IMR-90 (cell line): ENCODE results near the gene OSGIN1. TPM values are rescaled to one million over a fixed set of nuclear protein-coding genes. Genes with fewer than 3 reads are reported as not detected.

ENCODE experiments used
- ATAC-seq: fragments of 200-7000 bp; cut with Tn5 transposase; 2 replicates; pipeline ENCODE4 v1.9.1; 2020; ENCODE audit warnings: low read depth, mild to moderate bottlenecking, moderate library complexity
- BruUV-seq: library from RNA; stranded (reverse); fragments of 400-500 nt; replicated peaks from 2 replicates; lab custom pipeline; 2021; lab: Mats Ljungman, UMichigan
- CTCF ChIA-PET: fragments of 300-600 bp; formaldehyde crosslinking; extraction: SDS; loops from one replicate; lab custom pipeline; 2021; ENCODE audit warnings: antibody characterized with exemption; lab: Yijun Ruan, JAX
- POLR2A ChIA-PET: fragments of 300-600 bp; sonication (Branson Sonifier 250); formaldehyde crosslinking; loops from one replicate; lab custom pipeline; 2022; ENCODE audit warnings: antibody characterized with exemption; ENCODE audit not compliant: unreplicated experiment; lab: Charles Lee
- DNase-seq: peaks from one replicate; pipeline ENCODE4 v3.0.0; 2013
- H2AFZ ChIP-seq: replicated peaks from 2 replicates; pipeline ENCODE3; 2013; ENCODE audit warnings: low read length, mild to moderate bottlenecking; ENCODE audit not compliant: poor library complexity
- H2AK5ac ChIP-seq: 2 replicates; pipeline ENCODE4 v1.6.1; 2013; ENCODE audit warnings: low read depth, low read length, inconsistent platforms
- H2AK9ac ChIP-seq: replicated peaks from 2 replicates; pipeline ENCODE3; 2013; ENCODE audit warnings: mild to moderate bottlenecking, low read depth, low read length, moderate library complexity; ENCODE audit not compliant: poor library complexity
- H2BK120ac ChIP-seq: 2 replicates; pipeline ENCODE4 v1.6.1; 2013; ENCODE audit warnings: low read depth, low read length, inconsistent platforms
- H2BK15ac ChIP-seq: 3 replicates; pipeline ENCODE4 v1.6.1; 2013; ENCODE audit warnings: low read depth, low read length, inconsistent platforms
- H2BK20ac ChIP-seq: 2 replicates; pipeline ENCODE4 v1.6.1; 2013; ENCODE audit warnings: low read depth, mild to moderate bottlenecking, inconsistent platforms, low read length, moderate library complexity
- H2BK5ac ChIP-seq: 2 replicates; pipeline ENCODE4 v1.6.1; 2013; ENCODE audit warnings: mild to moderate bottlenecking, low read depth, low read length, inconsistent platforms; ENCODE audit not compliant: poor library complexity, severe bottlenecking
- H3K14ac ChIP-seq: replicated peaks from 2 replicates; pipeline ENCODE4 v1.6.1; 2013; ENCODE audit warnings: low read depth, low read length, inconsistent platforms
- H3K18ac ChIP-seq: 2 replicates; pipeline ENCODE4 v1.6.1; 2013; ENCODE audit warnings: low read depth, low read length, control low read depth
- H3K23ac ChIP-seq: 2 replicates; pipeline ENCODE4 v1.6.1; 2013; ENCODE audit warnings: low read depth, low read length, inconsistent platforms
- H3K27ac ChIP-seq: 2 replicates; pipeline ENCODE4 v1.5.1; 2013; ENCODE audit warnings: mild to moderate bottlenecking, control low read depth, low read length; ENCODE audit not compliant: insufficient read depth
- H3K27me3 ChIP-seq: 2 replicates; pipeline ENCODE4 v1.6.1; 2013; ENCODE audit warnings: low read length; ENCODE audit not compliant: control insufficient read depth, insufficient read depth
- H3K36me3 ChIP-seq: 2 replicates; pipeline ENCODE4 v1.6.1; 2013; ENCODE audit warnings: low read length, mixed read lengths; ENCODE audit not compliant: control insufficient read depth, insufficient read depth
- H3K4ac ChIP-seq: 2 replicates; pipeline ENCODE4 v1.6.1; 2013; ENCODE audit warnings: low read depth, low read length, inconsistent platforms
- H3K4me1 ChIP-seq: 2 replicates; pipeline ENCODE4 v1.6.1; 2013; ENCODE audit warnings: low read length, mixed read lengths; ENCODE audit not compliant: control insufficient read depth, insufficient read depth
- H3K4me2 ChIP-seq: 2 replicates; pipeline ENCODE4 v1.6.1; 2013; ENCODE audit warnings: low read depth, mild to moderate bottlenecking, control low read depth, low read length, moderate library complexity
- H3K4me3 ChIP-seq: 2 replicates; pipeline ENCODE4 v1.5.1; 2013; ENCODE audit warnings: low read depth, mild to moderate bottlenecking, control low read depth, low read length, moderate library complexity; ENCODE audit not compliant: insufficient read depth
- H3K56ac ChIP-seq: 2 replicates; pipeline ENCODE4 v1.6.1; 2013; ENCODE audit warnings: low read length, inconsistent platforms; ENCODE audit not compliant: insufficient read depth; ENCODE audit errors: extremely low read depth
- H3K79me1 ChIP-seq, 2 experiments: 2 replicates each; pipeline ENCODE4 v1.6.1; 2013; ENCODE audit warnings: low read length in 2 of 2, inconsistent platforms in 1 of 2, low read depth in 1 of 2
- H3K9ac ChIP-seq: 2 replicates; pipeline ENCODE4 v1.6.1; 2013; ENCODE audit warnings: low read depth, low read length, control low read depth
- H3K9me1 ChIP-seq: 2 replicates; pipeline ENCODE4 v1.6.1; 2013; ENCODE audit warnings: low read length, inconsistent platforms; ENCODE audit not compliant: insufficient read depth
- H3K9me3 ChIP-seq: 2 replicates; pipeline ENCODE4 v1.6.1; 2013; ENCODE audit warnings: low read length; ENCODE audit not compliant: control insufficient read depth, insufficient read depth
- H4K20me1 ChIP-seq: 2 replicates; pipeline ENCODE4 v1.6.1; 2013; ENCODE audit warnings: low read length, inconsistent platforms; ENCODE audit not compliant: insufficient read depth
- H4K5ac ChIP-seq: 2 replicates; pipeline ENCODE4 v1.6.1; 2013; ENCODE audit warnings: mild to moderate bottlenecking, low read depth, low read length, control low read depth
- H4K8ac ChIP-seq, 2 experiments: 2 replicates each; pipeline ENCODE4 v1.6.1; 2013; ENCODE audit warnings: low read depth in 2 of 2, low read length in 2 of 2, control low read depth in 1 of 2, inconsistent platforms in 1 of 2
- H4K91ac ChIP-seq: 2 replicates; pipeline ENCODE4 v1.6.1; 2013; ENCODE audit warnings: low read depth, low read length, inconsistent platforms; ENCODE audit not compliant: insufficient read depth
- BHLHE40 ChIP-seq: fragments of 150-350 bp; IDR thresholded peaks from 2 replicates; pipeline ENCODE4 v1.6.1; 2016; ENCODE audit warnings: mild to moderate bottlenecking, low read depth, low read length
- CHD1 ChIP-seq: IDR thresholded peaks from 2 replicates; pipeline ENCODE4 v1.6.1; 2012; ENCODE audit warnings: low read depth, low read length, improper control_type of control experiment
- CTCF ChIP-seq: conservative IDR thresholded peaks from 2 replicates; pipeline ENCODE4 v1.5.1; 2012; ENCODE audit warnings: mild to moderate bottlenecking, low read depth, low read length, improper control_type of control experiment
- MAFK ChIP-seq: IDR thresholded peaks from 2 replicates; pipeline ENCODE4 v1.6.1; 2012; ENCODE audit warnings: low read depth, low read length, improper control_type of control experiment
- MAZ ChIP-seq: IDR thresholded peaks from 2 replicates; pipeline ENCODE4 v1.6.1; 2012; ENCODE audit warnings: low read depth, mild to moderate bottlenecking, low read length, improper control_type of control experiment, moderate library complexity, borderline replicate concordance
- MXI1 ChIP-seq: IDR thresholded peaks from 2 replicates; pipeline ENCODE4 v1.6.1; 2012; ENCODE audit warnings: low read depth, mild to moderate bottlenecking, low read length, moderate library complexity, borderline replicate concordance
- RCOR1 ChIP-seq: IDR thresholded peaks from 2 replicates; pipeline ENCODE4 v1.6.1; 2012; ENCODE audit warnings: mild to moderate bottlenecking, low read length, improper control_type of control experiment; ENCODE audit not compliant: insufficient replicate concordance
- RFX5 ChIP-seq: IDR thresholded peaks from 2 replicates; pipeline ENCODE4 v1.8.0; 2012; ENCODE audit warnings: low read depth, mild to moderate bottlenecking, low read length, moderate library complexity
- USF2 ChIP-seq: fragments of 150-350 bp; IDR thresholded peaks from 2 replicates; pipeline ENCODE4 v1.6.1; 2017; ENCODE audit warnings: mild to moderate bottlenecking, antibody characterized with exemption, low read length, low read depth
- WGBS, 2 experiments: methylation state at CpG; one replicate each; pipeline versions ENCODE4 v1.1.5 to v1.1.7; 2013; ENCODE audit warnings: missing lambda C conversion rate in 2 of 2; ENCODE audit not compliant: insufficient read length in 1 of 2; ENCODE audit errors: extremely low coverage in 2 of 2; 5-methylcytosine and 5-hydroxymethylcytosine counted together
- dilution Hi-C: fragments of 300-500 bp; cut with HindIII; formaldehyde crosslinking; loops from one replicate; pipeline ENCODE4 v1.14.3; 2018; ENCODE audit warnings: low sequenced_read_pairs; ENCODE audit not compliant: unreplicated experiment
- in situ Hi-C: fragments of 300-500 bp; cut with MboI; formaldehyde crosslinking; loops from 3 replicates; pipeline ENCODE4 v1.14.3; 2019; ENCODE audit warnings: low sequenced_read_pairs, inconsistent platforms, mixed read lengths
- intact Hi-C: fragments of 100-400 bp; cut with micrococcal nuclease; formaldehyde crosslinking; loops from 2 replicates; pipeline ENCODE4 v1.10.0; 2022
- polyA plus RNA-seq, 3 experiments: library from polyadenylated mRNA; depleted of rRNA; stranded (reverse); fragments of >200 nt; gene quantifications; 2 replicates each; pipeline ENCODE4 v1.2.3, GENCODE V29; 2012; ENCODE audit warnings: low replicate concordance in 1 of 3
- total RNA-seq: library from RNA; depleted of rRNA; stranded (reverse); fragments of >200 nt; gene quantifications from 2 replicates; pipeline ENCODE4 v1.2.3, GENCODE V29; 2012

Gene OSGIN1
- total and polyA plus RNA-seq, 2 of the 4 experiments (the other 2 are of a cell fraction): 0.90 to 6.4 TPM

- POLR2A ChIA-PET: no interaction called here
- Histone ChIP-seq H2AK9ac (no peak overlapping the region), H2BK120ac (no peak overlapping the region), H3K36me3 (no peaks in the 10 kb centered on the region; the same call in 1 of the 2 replicates), H4K8ac (no peak overlapping the region), H3K4ac (no peak overlapping the region), H3K9me3 (no peaks in the 10 kb centered on the region), H2BK20ac (no peak overlapping the region), H3K56ac (no peak overlapping the region), H3K4me2 (no peak overlapping the region), H3K27me3 (no peaks in the 10 kb centered on the region), H2AK5ac (peak overlapping the region; percentile 68; the same call in 1 of the 2 replicates), H4K20me1 (peaks cover 14% of the 10 kb centered on the region; the same call in 1 of the 2 replicates), H3K4me1 (peaks cover 14% of the 10 kb centered on the region), H3K18ac (no peak overlapping the region), H4K5ac (no peak overlapping the region), H3K9me1 (peaks cover 8% of the 10 kb centered on the region), H4K91ac (no peak overlapping the region), H2AFZ (no peak overlapping the region), H3K79me1 (peaks cover 0 to 23% of the 10 kb centered on the region in 2 experiments; a peak in 1 of 4 replicates), H3K4me3 (no peak overlapping the region), H3K9ac (no peak overlapping the region), H3K23ac (no peak overlapping the region), H2BK5ac (no peak overlapping the region), H2BK15ac (no peak overlapping the region), H3K27ac (no peak overlapping the region), H3K14ac (no peak overlapping the region)
- in situ Hi-C loops (loop anchor here (25.0 kb wide), 1 partner anchor 536 kb away; no protein-coding TSS in a partner anchor), intact Hi-C loops (no loop called here), dilution Hi-C loops (no loop called here)
- TF ChIP-seq MAFK (no peak), RFX5 (no peak), RCOR1 (no peak), BHLHE40 (no peak), MXI1 (no peak), CTCF (no peak), MAZ (no peak), USF2 (no peak), CHD1 (no peak)
- BruUV-seq: no TSS peak
- CTCF ChIA-PET: no interaction called here
- 47% methylated on average over 3 of the region's 8 CpGs; no CpG with 5 or more reads in 1 of the 2 experiments for WGBS, 2 experiments
- ATAC-seq (no peak), DNase-seq (no peak)
Observed at GRCh38 chr16:83951544-83951943, 1.5 kb upstream of the OSGIN1 start.
